CD8-positive, alpha-beta memory T cell (primary cell): ENCODE data around the gene SPSB3. TPM values are rescaled to one million over a fixed set of nuclear protein-coding genes. Genes with fewer than 3 reads are reported as not detected.

Source experiments
- CTCF ChIA-PET: fragments of 350-600 bp; sonication (Branson Sonifier 250); formaldehyde crosslinking; loops from one replicate; lab custom pipeline; 2021; ENCODE audit warnings: antibody characterized with exemption; lab: Charles Lee
- POLR2A ChIA-PET: fragments of 350-600 bp; sonication (Branson Sonifier 250); formaldehyde crosslinking; loops from one replicate; lab custom pipeline; 2021; ENCODE audit warnings: antibody characterized with exemption; lab: Charles Lee
- DNase-seq, 5 donors: peaks; one replicate each; pipeline versions ENCODE4 v3.0.0 to v3.0.0-alpha.2; 2020 to 2022; ENCODE audit warnings: mixed read lengths in 1 of 5
- H3K27ac ChIP-seq: one replicate; pipeline ENCODE4 v1.7.0; 2013; ENCODE audit warnings: low read depth, mild to moderate bottlenecking, low read length, moderate library complexity
- H3K27me3 ChIP-seq: 2 replicates; pipeline ENCODE4 v1.7.0; 2013; ENCODE audit warnings: low read length, mild to moderate bottlenecking; ENCODE audit not compliant: insufficient read depth, poor library complexity, severe bottlenecking
- H3K36me3 ChIP-seq: 2 replicates; pipeline ENCODE4 v1.7.0; 2013; ENCODE audit warnings: mild to moderate bottlenecking, low read length, moderate library complexity; ENCODE audit not compliant: insufficient read depth
- H3K4me1 ChIP-seq: 2 replicates; pipeline ENCODE4 v1.7.0; 2013; ENCODE audit warnings: mild to moderate bottlenecking, low read length, moderate library complexity; ENCODE audit not compliant: insufficient read depth
- H3K4me3 ChIP-seq: 2 replicates; pipeline ENCODE4 v1.7.0; 2013; ENCODE audit warnings: mild to moderate bottlenecking, low read length
- H3K9me3 ChIP-seq: 2 replicates; pipeline ENCODE4 v1.7.0; 2013; ENCODE audit warnings: mild to moderate bottlenecking, low read length
- H3K27ac Mint-ChIP-seq, 8 donors: one replicate each; pipeline ENCODE4 v1.8.0; 2020 to 2021; ENCODE audit warnings: mixed read lengths in 8 of 8, mild to moderate bottlenecking in 6 of 8, inconsistent platforms in 3 of 8, moderate library complexity in 3 of 8
- H3K27me3 Mint-ChIP-seq, 2 donors: one replicate each; pipeline ENCODE4 v1.8.0; 2020 to 2021; ENCODE audit warnings: mixed read lengths in 2 of 2, mild to moderate bottlenecking in 1 of 2, moderate library complexity in 1 of 2
- H3K36me3 Mint-ChIP-seq, 3 donors: one replicate each; pipeline ENCODE4 v1.8.0; 2020 to 2021; ENCODE audit warnings: mixed read lengths in 3 of 3, inconsistent platforms in 1 of 3, mild to moderate bottlenecking in 1 of 3
- H3K4me1 Mint-ChIP-seq, 3 donors: one replicate each; pipeline ENCODE4 v1.8.0; 2020 to 2021; ENCODE audit warnings: mixed read lengths in 3 of 3, inconsistent platforms in 1 of 3, mild to moderate bottlenecking in 1 of 3
- H3K4me3 Mint-ChIP-seq, 7 donors: one replicate each; pipeline ENCODE4 v1.8.0; 2020 to 2021; ENCODE audit warnings: mixed read lengths in 7 of 7, mild to moderate bottlenecking in 6 of 7, moderate library complexity in 4 of 7, inconsistent platforms in 2 of 7
- H3K9me3 Mint-ChIP-seq, 5 donors: one replicate each; pipeline ENCODE4 v1.8.0; 2020 to 2022; ENCODE audit warnings: mixed read lengths in 5 of 5, mild to moderate bottlenecking in 3 of 5, moderate library complexity in 2 of 5, inconsistent platforms in 1 of 5
- polyA plus RNA-seq: library from polyadenylated mRNA; unstranded; fragments of 300-500 nt; fragmentation: Illumina TruSeq; gene quantifications from one replicate; pipeline ENCODE4 v1.2.3, GENCODE V29; 2021
- total RNA-seq, 2 experiments: library from RNA; stranded (reverse); gene quantifications; one replicate each; pipeline ENCODE4 v1.2.3, GENCODE V29; 2021

The SPSB3 gene
- total and polyA plus RNA-seq, 3 experiments from 2014 or later: 30.6 to 63.9 (median 31.5) TPM

DNA sequence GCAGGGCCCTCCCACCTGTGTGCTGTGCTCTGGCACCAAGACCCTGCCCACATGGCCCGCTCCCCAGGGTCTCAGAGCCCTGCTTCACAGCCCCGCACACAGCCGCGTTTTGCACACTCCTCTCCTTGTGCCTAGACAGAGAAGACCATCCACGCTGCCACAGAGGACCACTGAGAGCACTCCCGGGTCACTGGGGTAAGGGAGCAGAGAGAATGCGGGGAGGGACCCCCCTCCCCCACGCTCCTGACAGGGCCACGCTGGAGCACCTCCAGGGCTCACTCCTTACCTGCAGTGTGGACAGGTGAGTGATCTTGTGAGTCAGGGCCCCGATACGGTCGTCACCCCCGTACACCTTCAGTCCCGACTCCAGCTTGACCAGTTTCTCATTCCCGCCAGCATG is 37.2 kb upstream of the SPSB3 start:
- H3K4me1 Mint-ChIP-seq: peaks cover 5 to 13% (median 11%) of the 10 kb centered on the region in 3 donors
- DNase-seq: no peak
- peaks cover 0 to 63% (median 4%) of the 10 kb centered on the region in 3 donors for H3K36me3 Mint-ChIP-seq
- Histone ChIP-seq H3K27me3 (no peaks in the 10 kb centered on the region), H3K27ac (no peak overlapping the region), H3K36me3 (peaks cover 25% of the 10 kb centered on the region), H3K4me1 (peaks cover 11% of the 10 kb centered on the region), H3K4me3 (no peak overlapping the region), H3K9me3 (no peaks in the 10 kb centered on the region)
- no peaks in the 10 kb centered on the region for H3K27me3 Mint-ChIP-seq
- no peaks in the 10 kb centered on the region for H3K9me3 Mint-ChIP-seq
- H3K4me3 Mint-ChIP-seq: no peak overlapping the region
- H3K27ac Mint-ChIP-seq: peak overlapping the region in 2 of 8 donors; percentile 51 to 56
- CTCF ChIA-PET: no interaction called here
- POLR2A ChIA-PET: no interaction called here

DNA sequence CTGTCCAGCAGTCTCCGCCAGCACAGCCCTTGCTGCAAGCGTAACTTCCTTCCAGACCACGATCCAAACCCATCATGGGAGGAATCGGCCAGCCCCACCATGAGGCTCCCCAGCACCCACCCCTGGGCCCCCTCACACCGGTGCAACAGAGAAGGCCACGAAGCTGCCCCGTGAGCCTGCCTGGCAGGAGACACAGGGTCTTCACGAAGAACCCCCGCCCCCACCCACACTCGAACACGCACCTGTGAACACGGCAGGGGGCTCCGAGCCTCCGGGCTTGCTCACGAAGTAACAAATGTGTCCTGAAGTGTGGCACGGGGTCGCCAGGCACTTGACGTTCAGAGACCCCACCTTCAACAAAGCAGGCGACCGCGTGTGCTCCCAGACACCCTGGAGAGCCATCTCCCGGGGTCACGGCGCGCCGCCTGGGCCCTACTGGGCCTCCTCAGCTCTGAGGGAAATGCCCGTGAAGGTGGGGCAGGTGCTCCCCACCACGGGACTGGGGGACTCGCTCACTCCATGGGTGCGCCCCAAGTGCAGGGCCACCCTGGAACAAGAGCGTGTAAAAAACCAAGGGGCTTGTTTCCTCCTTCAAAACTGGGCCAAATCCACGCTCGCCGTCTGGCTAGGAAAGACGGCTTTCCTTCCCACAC is 36.6 kb upstream of the SPSB3 start:
- Histone ChIP-seq H3K9me3 (no peaks in the 10 kb centered on the region), H3K27ac (no peak overlapping the region), H3K36me3 (peaks cover 25% of the 10 kb centered on the region), H3K27me3 (no peaks in the 10 kb centered on the region), H3K4me1 (peaks cover 5% of the 10 kb centered on the region), H3K4me3 (no peak overlapping the region)
- no peaks in the 10 kb centered on the region for H3K27me3 Mint-ChIP-seq
- peaks cover 2 to 7% (median 4%) of the 10 kb centered on the region in 3 donors for H3K4me1 Mint-ChIP-seq
- H3K36me3 Mint-ChIP-seq: peaks cover 0 to 60% (median 4%) of the 10 kb centered on the region in 3 donors
- POLR2A ChIA-PET: no interaction called here
- CTCF ChIA-PET: no interaction called here
- no peak for DNase-seq
- no peak overlapping the region for H3K4me3 Mint-ChIP-seq
- no peaks in the 10 kb centered on the region for H3K9me3 Mint-ChIP-seq
- H3K27ac Mint-ChIP-seq: peak overlapping the region in 3 of 8 donors; percentile 51 to 71 (median 56)

DNA sequence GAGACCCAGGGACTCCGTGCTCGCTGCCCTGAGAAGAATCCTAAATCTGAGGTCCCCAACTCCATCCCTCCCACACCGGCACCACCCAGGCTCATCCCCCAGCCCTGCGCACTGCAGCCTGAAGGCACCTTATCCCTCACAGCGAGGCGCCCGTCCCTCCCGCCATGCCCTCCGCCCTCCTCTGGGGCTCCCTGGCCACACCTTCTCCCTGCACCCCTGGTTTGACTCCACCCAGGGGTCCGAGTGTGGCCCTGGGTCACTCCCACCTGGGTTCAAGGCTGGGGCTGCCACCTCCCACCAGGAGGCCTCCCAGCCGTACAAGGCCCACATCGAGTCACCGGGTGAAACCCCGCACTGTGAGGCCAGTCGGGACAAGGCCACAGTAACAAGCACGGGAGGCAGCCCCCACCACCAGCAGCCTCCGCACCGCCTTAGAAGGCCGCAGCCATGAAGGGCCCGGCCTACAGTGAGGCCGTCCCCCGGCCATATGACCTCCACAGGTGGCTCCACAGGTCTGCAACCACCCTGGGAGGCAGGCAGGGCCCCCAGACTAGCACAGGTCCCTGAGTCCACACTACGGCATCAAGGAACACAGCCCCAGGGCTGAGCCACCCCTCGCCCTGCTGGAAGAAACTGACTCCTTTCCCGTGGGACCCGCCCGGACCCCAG is 36.0 kb upstream of the SPSB3 start:
- Histone ChIP-seq H3K27ac (no peak overlapping the region), H3K36me3 (peaks cover 25% of the 10 kb centered on the region), H3K4me1 (no peaks in the 10 kb centered on the region), H3K27me3 (no peaks in the 10 kb centered on the region), H3K9me3 (no peaks in the 10 kb centered on the region), H3K4me3 (no peak overlapping the region)
- Mint-ChIP-seq H3K27me3 (no peaks in the 10 kb centered on the region), H3K9me3 (no peaks in the 10 kb centered on the region), H3K36me3 (peaks cover 0 to 64% (median 7%) of the 10 kb centered on the region in 3 donors), H3K4me3 (no peak overlapping the region), H3K4me1 (peaks cover 0 to 6% (median 1%) of the 10 kb centered on the region in 3 donors), H3K27ac (peak overlapping the region in 1 of 8 donors; percentile 71)
- ChIA-PET CTCF (no interaction called here), POLR2A (no interaction called here)
- DNase-seq: no peak

DNA sequence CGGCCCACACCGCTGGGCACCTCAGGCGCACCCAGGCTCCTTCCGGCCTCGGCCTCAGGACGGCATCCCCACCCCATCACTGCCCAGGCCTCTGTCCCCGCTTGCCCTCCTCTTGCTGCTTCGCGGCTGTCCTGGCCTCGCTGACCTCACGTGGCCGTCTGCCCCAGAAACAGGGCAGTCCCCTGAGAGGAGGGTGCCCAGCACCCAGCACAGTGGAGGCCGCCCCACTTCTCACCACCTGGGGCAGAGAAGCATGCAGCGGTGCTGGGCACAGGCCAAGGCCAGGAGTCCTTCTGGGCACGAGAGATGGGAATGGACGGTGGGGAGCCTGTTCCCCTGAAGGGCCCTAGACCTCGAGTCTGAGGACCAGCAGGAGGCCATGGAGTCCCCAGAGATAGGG is 35.3 kb upstream of the SPSB3 start:
- H3K4me1 Mint-ChIP-seq: peaks cover 0 to 11% (median 5%) of the 10 kb centered on the region in 3 donors
- Histone ChIP-seq H3K27me3 (no peaks in the 10 kb centered on the region), H3K27ac (no peak overlapping the region), H3K36me3 (peaks cover 23% of the 10 kb centered on the region), H3K4me3 (no peak overlapping the region), H3K9me3 (no peaks in the 10 kb centered on the region), H3K4me1 (no peaks in the 10 kb centered on the region)
- peak overlapping the region in 2 of 8 donors; percentile 5 to 19 for H3K27ac Mint-ChIP-seq
- ChIA-PET POLR2A (no interaction called here), CTCF (no interaction called here)
- H3K36me3 Mint-ChIP-seq: peaks cover 0 to 66% (median 9%) of the 10 kb centered on the region in 3 donors
- peak overlapping the region in 1 of 7 donors; percentile 37 for H3K4me3 Mint-ChIP-seq
- no peak for DNase-seq
- H3K27me3 Mint-ChIP-seq: no peaks in the 10 kb centered on the region
- H3K9me3 Mint-ChIP-seq: no peaks in the 10 kb centered on the region

DNA sequence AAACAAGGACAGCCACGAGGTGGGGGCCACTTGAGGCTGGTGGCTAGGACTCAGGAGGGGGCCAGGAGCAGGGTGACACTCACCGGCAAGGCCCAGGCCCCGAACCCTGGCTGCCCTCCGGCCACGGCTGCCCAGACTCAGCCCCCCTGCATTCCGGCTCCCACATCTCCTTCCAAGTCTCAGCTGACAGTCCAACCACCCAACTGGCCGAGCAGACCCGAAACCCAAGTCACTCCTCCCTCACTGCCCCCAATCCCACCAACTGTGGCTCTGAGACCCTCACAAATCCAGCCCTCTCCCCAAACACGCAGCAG is 34.9 kb upstream of the SPSB3 start:
- Mint-ChIP-seq H3K36me3 (peaks cover 0 to 62% (median 9%) of the 10 kb centered on the region in 3 donors), H3K27me3 (no peaks in the 10 kb centered on the region), H3K27ac (peak overlapping the region in 1 of 8 donors; percentile 46), H3K4me1 (peaks cover 0 to 11% (median 5%) of the 10 kb centered on the region in 3 donors), H3K9me3 (no peaks in the 10 kb centered on the region), H3K4me3 (no peak overlapping the region)
- no peaks in the 10 kb centered on the region for H3K27me3 ChIP-seq
- POLR2A ChIA-PET: no interaction called here
- no peaks in the 10 kb centered on the region for H3K4me1 ChIP-seq
- DNase-seq: no peak
- no peak overlapping the region for H3K4me3 ChIP-seq
- CTCF ChIA-PET: no interaction called here
- no peak overlapping the region for H3K27ac ChIP-seq
- H3K9me3 ChIP-seq: no peaks in the 10 kb centered on the region
- peaks cover 18% of the 10 kb centered on the region for H3K36me3 ChIP-seq

DNA sequence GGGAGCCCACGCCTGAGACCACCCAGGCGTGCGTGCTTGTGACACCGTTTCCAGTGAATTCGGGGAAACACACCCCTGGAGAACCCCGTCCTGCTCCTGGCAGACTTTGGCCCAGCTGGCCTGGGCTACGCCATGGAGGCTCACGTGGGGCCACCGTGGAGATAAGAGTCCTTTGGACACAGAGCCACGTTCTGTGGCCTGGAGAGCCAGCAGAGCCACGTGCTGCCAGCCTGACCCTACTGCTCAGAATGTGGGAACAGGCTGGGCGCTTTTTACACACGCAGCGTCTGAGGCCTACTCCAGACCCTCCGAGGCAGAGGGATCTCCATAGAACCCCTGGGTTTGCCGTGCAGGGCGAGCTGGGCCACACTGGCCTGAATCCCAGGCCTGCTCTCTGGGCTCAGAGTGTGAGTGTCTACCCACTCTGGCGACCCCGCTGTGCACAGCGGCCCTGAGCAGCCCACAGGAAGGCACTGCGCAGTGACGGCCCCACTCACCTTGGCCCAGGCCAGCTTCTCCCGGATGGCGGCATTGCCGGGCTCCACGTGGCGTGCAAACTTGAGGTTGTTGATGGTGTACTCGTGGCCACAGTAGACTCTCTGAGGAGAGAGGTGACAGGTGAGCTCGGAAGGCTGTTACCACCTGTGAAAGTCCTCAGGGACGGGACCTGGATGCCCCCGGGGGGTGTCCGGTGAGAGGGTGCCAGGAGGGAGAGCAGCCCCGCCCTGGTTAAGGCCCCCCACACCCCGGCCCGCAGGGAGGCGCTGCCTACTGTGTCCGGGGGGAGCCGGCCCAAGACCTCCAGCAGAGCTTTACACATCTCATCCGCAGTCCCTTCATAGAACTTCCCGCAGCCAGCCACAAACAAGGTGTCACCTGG is 34.3 kb upstream of the SPSB3 start:
- H3K4me1 ChIP-seq: no peaks in the 10 kb centered on the region
- Mint-ChIP-seq H3K27me3 (no peaks in the 10 kb centered on the region), H3K36me3 (peaks cover 0 to 61% (median 9%) of the 10 kb centered on the region in 3 donors), H3K27ac (no peak overlapping the region), H3K4me3 (no peak overlapping the region), H3K4me1 (peaks cover 0 to 11% (median 5%) of the 10 kb centered on the region in 3 donors), H3K9me3 (no peaks in the 10 kb centered on the region)
- POLR2A ChIA-PET: no interaction called here
- H3K27ac ChIP-seq: no peak overlapping the region
- no peak for DNase-seq
- CTCF ChIA-PET: no interaction called here
- no peak overlapping the region for H3K4me3 ChIP-seq
- no peaks in the 10 kb centered on the region for H3K9me3 ChIP-seq
- peaks cover 14% of the 10 kb centered on the region for H3K36me3 ChIP-seq
- H3K27me3 ChIP-seq: no peaks in the 10 kb centered on the region

DNA sequence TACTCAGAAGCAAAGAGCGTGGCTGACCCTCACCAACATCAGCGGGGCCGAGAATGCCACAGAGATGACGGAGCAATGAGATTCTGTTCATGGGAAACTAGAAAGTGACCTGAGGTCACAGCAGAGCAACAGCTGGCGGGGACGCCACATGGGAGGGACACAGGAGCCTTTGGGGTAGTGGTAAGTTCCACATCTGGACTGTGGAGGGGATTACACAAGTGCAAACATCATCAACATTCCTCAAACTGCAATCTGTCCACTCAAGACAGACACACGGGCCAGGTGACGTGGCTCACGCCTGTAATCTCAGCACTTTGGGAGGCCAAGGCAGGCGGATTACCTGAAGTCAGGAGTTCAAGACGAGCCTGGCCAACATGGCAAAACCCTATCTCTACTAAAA is 33.1 kb upstream of the SPSB3 start:
- no peaks in the 10 kb centered on the region for H3K27me3 Mint-ChIP-seq
- CTCF ChIA-PET: no interaction called here
- peak overlapping the region in 3 of 8 donors; percentile 17 to 43 (median 27) for H3K27ac Mint-ChIP-seq
- Histone ChIP-seq H3K27me3 (no peaks in the 10 kb centered on the region), H3K27ac (no peak overlapping the region), H3K4me1 (no peaks in the 10 kb centered on the region), H3K4me3 (no peak overlapping the region), H3K9me3 (no peaks in the 10 kb centered on the region), H3K36me3 (peaks cover 14% of the 10 kb centered on the region)
- no peak for DNase-seq
- no peak overlapping the region for H3K4me3 Mint-ChIP-seq
- H3K36me3 Mint-ChIP-seq: peaks cover 0 to 53% (median 9%) of the 10 kb centered on the region in 3 donors
- POLR2A ChIA-PET: no interaction called here
- peaks cover 0 to 11% (median 5%) of the 10 kb centered on the region in 3 donors for H3K4me1 Mint-ChIP-seq
- no peaks in the 10 kb centered on the region for H3K9me3 Mint-ChIP-seq
